HCT116 (cell line): Measurements from ENCODE around the gene RFC1.

Source experiments
- EGR1 ChIP-seq: IDR thresholded peaks from 2 replicates; pipeline ENCODE4 v1.6.1; 2012; ENCODE audit warnings: low read depth
- ELF1 ChIP-seq: IDR thresholded peaks from 2 replicates; pipeline ENCODE4 v1.6.1; 2012; ENCODE audit warnings: low read depth, borderline replicate concordance
- EZH2 ChIP-seq: fragments of 200-600 bp; sonication (generic); IDR thresholded peaks from 2 replicates; pipeline ENCODE4 v1.6.1; 2017; ENCODE audit warnings: antibody characterized with exemption, mixed run types
- EZH2phosphoT487 ChIP-seq: fragments of 200-600 bp; IDR thresholded peaks from 2 replicates; pipeline ENCODE4 v1.6.1; 2018; ENCODE audit warnings: antibody characterized with exemption, borderline replicate concordance
- FOSL1 ChIP-seq: IDR thresholded peaks from 2 replicates; pipeline ENCODE4 v1.6.1; 2012; ENCODE audit warnings: low read depth
- POLR2A ChIP-seq: IDR thresholded peaks from 2 replicates; pipeline ENCODE4 v1.7.0; 2011; ENCODE audit warnings: borderline replicate concordance; ENCODE audit not compliant: insufficient read depth, insufficient read length; ENCODE audit errors: extremely low read depth
- POLR2AphosphoS5 ChIP-seq: IDR thresholded peaks from 2 replicates; pipeline ENCODE4 v1.6.1; 2011; ENCODE audit warnings: mild to moderate bottlenecking, low read depth, low read length, moderate library complexity
- SIN3A ChIP-seq: IDR thresholded peaks from 2 replicates; pipeline ENCODE4 v1.6.1; 2012; ENCODE audit warnings: low read depth
- YY1 ChIP-seq: IDR thresholded peaks from 2 replicates; pipeline ENCODE4 v1.6.1; 2011; ENCODE audit warnings: low read length, low read depth, moderate library complexity, mild to moderate bottlenecking; ENCODE audit not compliant: insufficient replicate concordance; ENCODE audit errors: extremely low read depth
- ZNF274 ChIP-seq: fragments of 200-500 bp; sonication (Bioruptor generic); IDR thresholded peaks from 2 replicates; pipeline ENCODE4 v1.6.1; 2014; ENCODE audit warnings: mild to moderate bottlenecking, low read depth, low read length, inconsistent platforms
- TF ChIP-seq, protein P1 (sequence below), 3 experiments: fragments of 200-600 bp in 1 of 3; sonication (generic) in 1 of 3; IDR thresholded peaks in 2 of 3; conservative IDR thresholded peaks in 1 of 3; 2 replicates each; pipeline ENCODE4 v1.5.1; 2012 to 2017; ENCODE audit warnings: low read depth in 2 of 3, low read length in 2 of 3, antibody characterized with exemption in 1 of 3, borderline replicate concordance in 1 of 3, control low read depth in 1 of 3, mild to moderate bottlenecking in 1 of 3, mixed read lengths in 1 of 3, mixed run types in 1 of 3, moderate library complexity in 1 of 3; ENCODE audit not compliant: insufficient read depth in 1 of 3
- TF ChIP-seq, protein P2 (sequence below): IDR thresholded peaks from 2 replicates; pipeline ENCODE4 v1.6.1; 2012
- TF ChIP-seq, protein P3 (sequence below): IDR thresholded peaks from 2 replicates; pipeline ENCODE4 v1.6.1; 2012

DNA sequence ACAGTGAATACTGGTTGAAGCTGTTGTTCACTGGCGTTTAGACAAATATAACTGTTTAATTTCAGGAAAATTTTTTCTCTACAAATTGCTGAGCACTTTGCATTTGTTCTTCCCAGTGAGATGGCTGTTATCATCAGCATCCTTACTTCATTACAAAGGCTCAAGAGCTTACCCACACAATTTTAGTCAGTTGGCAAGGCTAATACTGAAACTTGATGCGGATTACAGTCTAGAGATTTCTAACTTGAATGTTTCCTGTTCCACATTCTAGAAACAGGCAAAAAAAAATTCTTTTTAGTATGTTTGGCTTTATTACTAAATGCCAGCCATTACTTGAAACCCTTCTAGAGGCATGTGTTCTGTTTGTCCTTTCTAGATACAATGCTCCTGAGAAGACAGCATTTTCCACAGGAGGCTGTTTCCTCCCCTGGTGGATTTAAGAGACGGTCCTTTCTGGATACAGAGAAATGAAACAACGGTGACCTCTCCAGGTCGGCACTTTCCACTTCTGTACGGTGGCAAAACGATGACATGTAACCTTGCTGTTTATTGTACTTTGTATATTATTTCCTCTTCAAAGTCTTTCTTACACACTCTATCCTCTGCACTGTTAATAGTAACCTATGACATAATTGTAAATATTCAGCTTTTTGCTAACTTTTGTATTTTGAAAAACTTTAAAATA lies 80.9 kb downstream of the RFC1 start:
- TF ChIP-seq POLR2A (no peak), SIN3A (no peak), ZNF274 (no peak), EZH2 (no peak), FOSL1 (no peak), ELF1 (no peak), POLR2AphosphoS5 (no peak), YY1 (no peak), EZH2phosphoT487 (no peak), EGR1 (no peak)
- TF ChIP-seq, protein P1, sequence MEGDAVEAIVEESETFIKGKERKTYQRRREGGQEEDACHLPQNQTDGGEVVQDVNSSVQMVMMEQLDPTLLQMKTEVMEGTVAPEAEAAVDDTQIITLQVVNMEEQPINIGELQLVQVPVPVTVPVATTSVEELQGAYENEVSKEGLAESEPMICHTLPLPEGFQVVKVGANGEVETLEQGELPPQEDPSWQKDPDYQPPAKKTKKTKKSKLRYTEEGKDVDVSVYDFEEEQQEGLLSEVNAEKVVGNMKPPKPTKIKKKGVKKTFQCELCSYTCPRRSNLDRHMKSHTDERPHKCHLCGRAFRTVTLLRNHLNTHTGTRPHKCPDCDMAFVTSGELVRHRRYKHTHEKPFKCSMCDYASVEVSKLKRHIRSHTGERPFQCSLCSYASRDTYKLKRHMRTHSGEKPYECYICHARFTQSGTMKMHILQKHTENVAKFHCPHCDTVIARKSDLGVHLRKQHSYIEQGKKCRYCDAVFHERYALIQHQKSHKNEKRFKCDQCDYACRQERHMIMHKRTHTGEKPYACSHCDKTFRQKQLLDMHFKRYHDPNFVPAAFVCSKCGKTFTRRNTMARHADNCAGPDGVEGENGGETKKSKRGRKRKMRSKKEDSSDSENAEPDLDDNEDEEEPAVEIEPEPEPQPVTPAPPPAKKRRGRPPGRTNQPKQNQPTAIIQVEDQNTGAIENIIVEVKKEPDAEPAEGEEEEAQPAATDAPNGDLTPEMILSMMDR (IDR thresholded peaks at IDR 0.05 in 2 of 3, conservative IDR thresholded peaks at IDR 0.05 in 1 of 3; ENCODE audit: borderline replicate concordance in 1 of 3, insufficient read depth in 1 of 3, low read depth in 2 of 3, low read length in 2 of 3) = no peak
- TF ChIP-seq, protein P2, sequence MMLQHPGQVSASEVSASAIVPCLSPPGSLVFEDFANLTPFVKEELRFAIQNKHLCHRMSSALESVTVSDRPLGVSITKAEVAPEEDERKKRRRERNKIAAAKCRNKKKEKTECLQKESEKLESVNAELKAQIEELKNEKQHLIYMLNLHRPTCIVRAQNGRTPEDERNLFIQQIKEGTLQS = no peak
- TF ChIP-seq, protein P3, sequence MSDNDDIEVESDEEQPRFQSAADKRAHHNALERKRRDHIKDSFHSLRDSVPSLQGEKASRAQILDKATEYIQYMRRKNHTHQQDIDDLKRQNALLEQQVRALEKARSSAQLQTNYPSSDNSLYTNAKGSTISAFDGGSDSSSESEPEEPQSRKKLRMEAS = no peak
